HepG2 (cell line): ENCODE measurements around the gene CTRL. TPM values are rescaled to one million over a fixed set of nuclear protein-coding genes. Genes with fewer than 3 reads are reported as not detected.

Experiments
- ARID5B ChIP-seq: IDR thresholded peaks from 2 replicates; pipeline ENCODE4 v1.4.0; 2020; ENCODE audit warnings: mild to moderate bottlenecking, missing genetic modification reagents
- DNMT3B ChIP-seq: conservative IDR thresholded peaks from 2 replicates; pipeline ENCODE4 v1.6.1; 2016; ENCODE audit warnings: missing biosample characterization, control low read depth
- HMG20A ChIP-seq: IDR thresholded peaks from 2 replicates; pipeline ENCODE4 v1.6.1; 2016; ENCODE audit warnings: borderline replicate concordance
- HNF4A ChIP-seq: sonication (generic); formaldehyde crosslinking; IDR thresholded peaks from 2 replicates; pipeline ENCODE4 v1.4.0; 2020; ENCODE audit warnings: missing genetic modification reagents
- HOXA3 ChIP-seq: sonication (generic); formaldehyde crosslinking; IDR thresholded peaks from 2 replicates; pipeline ENCODE4 v1.5.0; 2020; ENCODE audit warnings: missing genetic modification reagents
- KDM1A ChIP-seq: IDR thresholded peaks from 2 replicates; pipeline ENCODE4 v1.6.1; 2016; ENCODE audit warnings: missing compliant biosample characterization
- NFKB2 ChIP-seq: sonication (generic); formaldehyde crosslinking; IDR thresholded peaks from 2 replicates; pipeline ENCODE4 v1.4.0; 2020; ENCODE audit warnings: missing genetic modification reagents, borderline replicate concordance
- NR3C1 ChIP-seq: sonication (generic); formaldehyde crosslinking; IDR thresholded peaks from 2 replicates; pipeline ENCODE4 v1.4.0; 2020; ENCODE audit warnings: missing genetic modification reagents
- PTBP1 ChIP-seq: fragments of 200-400 bp; formaldehyde crosslinking; IDR thresholded peaks from 2 replicates; pipeline ENCODE4 v1.6.1; 2018; ENCODE audit warnings: low read length, low read depth; ENCODE audit not compliant: poor library complexity, severe bottlenecking
- SALL1 ChIP-seq: sonication (generic); formaldehyde crosslinking; IDR thresholded peaks from 2 replicates; pipeline ENCODE4 v1.8.0; 2022; ENCODE audit warnings: mild to moderate bottlenecking, missing genetic modification reagents
- SNAPC2 ChIP-seq: sonication (generic); formaldehyde crosslinking; IDR thresholded peaks from 2 replicates; pipeline ENCODE4 v1.8.1; 2022; ENCODE audit warnings: mild to moderate bottlenecking, missing genetic modification reagents
- SUZ12 ChIP-seq: fragments of 150-350 bp; IDR thresholded peaks from 2 replicates; pipeline ENCODE4 v1.6.1; 2014; ENCODE audit warnings: low read depth, low read length
- TEAD3 ChIP-seq: optimal IDR thresholded peaks from 2 replicates; pipeline ENCODE3; 2016; ENCODE audit warnings: borderline replicate concordance
- ZFP37 ChIP-seq: sonication (generic); formaldehyde crosslinking; IDR thresholded peaks from 2 replicates; pipeline ENCODE4 v1.4.0; 2020; ENCODE audit warnings: missing genetic modification reagents, borderline replicate concordance
- ZIK1 ChIP-seq: sonication (generic); formaldehyde crosslinking; IDR thresholded peaks from 2 replicates; pipeline ENCODE4 v1.5.0; 2020; ENCODE audit warnings: mild to moderate bottlenecking, low read depth, missing genetic modification reagents, borderline replicate concordance
- ZNF260 ChIP-seq: sonication (generic); formaldehyde crosslinking; IDR thresholded peaks from 2 replicates; pipeline ENCODE4 v1.4.0; 2020; ENCODE audit warnings: missing genetic modification reagents, low read depth, mild to moderate bottlenecking, borderline replicate concordance
- ZNF570 ChIP-seq: sonication (generic); formaldehyde crosslinking; IDR thresholded peaks from 2 replicates; pipeline ENCODE4 v1.4.0; 2020; ENCODE audit warnings: mild to moderate bottlenecking, missing genetic modification reagents, borderline replicate concordance
- ZNF720 ChIP-seq: sonication (generic); formaldehyde crosslinking; IDR thresholded peaks from 2 replicates; pipeline ENCODE4 v1.4.0; 2020; ENCODE audit warnings: missing genetic modification reagents
- polyA plus RNA-seq, 8 experiments: library from polyadenylated mRNA; depleted of rRNA in 3 of 8; stranded (reverse) in 7 of 8; unstranded in 1 of 8; fragments of >200 nt; fragmentation: Illumina TruSeq in 4 of 8; extraction: Trizol in 4 of 8; gene quantifications; 2 replicates each; pipeline versions ENCODE4 v1.2.1 to v1.2.3, GENCODE V29; 2011 to 2016; ENCODE audit warnings: low read depth in 4 of 8, missing spikeins in 1 of 8, mixed read lengths in 1 of 8; ENCODE audit not compliant: insufficient read depth in 1 of 8
- total RNA-seq, 5 experiments: library from RNA; depleted of rRNA; stranded (reverse); fragments of >200 nt; fragmentation: Illumina TruSeq; extraction: Trizol; gene quantifications; 2 replicates each; pipeline ENCODE4 v1.2.3, GENCODE V29; 2016; ENCODE audit warnings: low read depth in 1 of 5
- TF ChIP-seq, protein P1 (sequence below): sonication (generic); formaldehyde crosslinking; conservative IDR thresholded peaks from 2 replicates; pipeline ENCODE4 v1.4.0; 2020; ENCODE audit warnings: missing genetic modification reagents
- TF ChIP-seq, protein P2 (sequence below): IDR thresholded peaks from 2 replicates; pipeline ENCODE4 v1.6.1; 2016; ENCODE audit warnings: missing compliant biosample characterization, missing genetic modification reagents, borderline replicate concordance
- TF ChIP-seq, protein P3 (sequence below), 2 experiments: sonication (generic) in 1 of 2; formaldehyde crosslinking in 1 of 2; IDR thresholded peaks; 2 replicates each; pipeline versions ENCODE4 v1.5.1 to v1.6.1; 2011 to 2020; ENCODE audit warnings: borderline replicate concordance in 1 of 2, low read depth in 1 of 2, low read length in 1 of 2, mild to moderate bottlenecking in 1 of 2, missing genetic modification reagents in 1 of 2, moderate library complexity in 1 of 2
- TF ChIP-seq, protein P4 (sequence below): sonication (generic); formaldehyde crosslinking; IDR thresholded peaks from 2 replicates; pipeline ENCODE4 v1.9.0; 2022; ENCODE audit warnings: low read depth, missing genetic modification reagents

CTRL gene
- total and polyA plus RNA-seq, 2 of the 13 experiments (the other 11 are each of a cell fraction or from before 2014, with no cell fraction given) = 1.9 to 2.7 TPM

DNA sequence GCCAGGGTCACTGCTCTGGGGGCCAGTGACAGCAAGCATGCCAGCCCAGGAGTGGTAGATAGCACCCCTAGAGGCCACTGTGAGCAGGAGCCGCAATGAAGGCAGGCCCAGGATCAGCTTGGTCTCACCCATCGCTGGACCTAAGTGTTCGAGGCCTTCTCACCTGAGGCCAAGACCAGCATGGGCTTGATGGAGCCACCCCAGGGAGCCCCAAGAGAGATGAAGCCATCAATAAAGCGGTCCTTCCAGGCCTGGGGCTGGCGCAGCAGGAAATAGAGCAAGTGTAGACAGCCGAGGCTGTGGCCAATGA is 10.5 kb upstream of the CTRL start (continued):
- TF ChIP-seq NFKB2 (0 out of 2 replicates have a peak, but pooled peaks have one; percentile 13), KDM1A (CRISPR knock-in tag) (no peak), PTBP1 (peak; percentile 15), ARID5B (CRISPR knock-in tag) (no peak), ZNF260 (CRISPR knock-in tag) (no peak), SUZ12 (no peak), SNAPC2 (CRISPR knock-in tag) (no peak), HNF4A (no peak), ZNF570 (CRISPR knock-in tag) (no peak), ZNF720 (no peak), ZIK1 (CRISPR knock-in tag) (peak; percentile 73; the same call in 1 of the 2 replicates), HMG20A (no peak), ZFP37 (CRISPR knock-in tag) (no peak), DNMT3B (CRISPR knock-in tag) (no peak), TEAD3 (CRISPR knock-in tag) (peak; percentile 66), HOXA3 (CRISPR knock-in tag) (peak; percentile 14; the same call in 1 of the 2 replicates), NR3C1 (CRISPR knock-in tag) (no peak), SALL1 (CRISPR knock-in tag) (peak; percentile 52)
- TF ChIP-seq, protein P1, sequence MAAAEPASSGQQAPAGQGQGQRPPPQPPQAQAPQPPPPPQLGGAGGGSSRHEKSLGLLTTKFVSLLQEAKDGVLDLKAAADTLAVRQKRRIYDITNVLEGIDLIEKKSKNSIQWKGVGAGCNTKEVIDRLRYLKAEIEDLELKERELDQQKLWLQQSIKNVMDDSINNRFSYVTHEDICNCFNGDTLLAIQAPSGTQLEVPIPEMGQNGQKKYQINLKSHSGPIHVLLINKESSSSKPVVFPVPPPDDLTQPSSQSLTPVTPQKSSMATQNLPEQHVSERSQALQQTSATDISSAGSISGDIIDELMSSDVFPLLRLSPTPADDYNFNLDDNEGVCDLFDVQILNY (CRISPR knock-in tag) = no peak
- TF ChIP-seq, protein P2, sequence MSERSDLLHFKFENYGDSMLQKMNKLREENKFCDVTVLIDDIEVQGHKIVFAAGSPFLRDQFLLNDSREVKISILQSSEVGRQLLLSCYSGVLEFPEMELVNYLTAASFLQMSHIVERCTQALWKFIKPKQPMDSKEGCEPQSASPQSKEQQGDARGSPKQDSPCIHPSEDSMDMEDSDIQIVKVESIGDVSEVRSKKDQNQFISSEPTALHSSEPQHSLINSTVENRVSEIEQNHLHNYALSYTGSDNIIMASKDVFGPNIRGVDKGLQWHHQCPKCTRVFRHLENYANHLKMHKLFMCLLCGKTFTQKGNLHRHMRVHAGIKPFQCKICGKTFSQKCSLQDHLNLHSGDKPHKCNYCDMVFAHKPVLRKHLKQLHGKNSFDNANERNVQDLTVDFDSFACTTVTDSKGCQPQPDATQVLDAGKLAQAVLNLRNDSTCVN (CRISPR knock-in tag) = no peak; the same call in 1 of the 2 replicates
- TF ChIP-seq, protein P3, sequence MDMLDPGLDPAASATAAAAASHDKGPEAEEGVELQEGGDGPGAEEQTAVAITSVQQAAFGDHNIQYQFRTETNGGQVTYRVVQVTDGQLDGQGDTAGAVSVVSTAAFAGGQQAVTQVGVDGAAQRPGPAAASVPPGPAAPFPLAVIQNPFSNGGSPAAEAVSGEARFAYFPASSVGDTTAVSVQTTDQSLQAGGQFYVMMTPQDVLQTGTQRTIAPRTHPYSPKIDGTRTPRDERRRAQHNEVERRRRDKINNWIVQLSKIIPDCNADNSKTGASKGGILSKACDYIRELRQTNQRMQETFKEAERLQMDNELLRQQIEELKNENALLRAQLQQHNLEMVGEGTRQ (IDR thresholded peaks at IDR 0.05; ENCODE audit: low read depth, low read length) = no peak
- TF ChIP-seq, protein P3 (CRISPR knock-in tag; IDR thresholded peaks at IDR 0.05; ENCODE audit: borderline replicate concordance) = no peak
- TF ChIP-seq, protein P4, sequence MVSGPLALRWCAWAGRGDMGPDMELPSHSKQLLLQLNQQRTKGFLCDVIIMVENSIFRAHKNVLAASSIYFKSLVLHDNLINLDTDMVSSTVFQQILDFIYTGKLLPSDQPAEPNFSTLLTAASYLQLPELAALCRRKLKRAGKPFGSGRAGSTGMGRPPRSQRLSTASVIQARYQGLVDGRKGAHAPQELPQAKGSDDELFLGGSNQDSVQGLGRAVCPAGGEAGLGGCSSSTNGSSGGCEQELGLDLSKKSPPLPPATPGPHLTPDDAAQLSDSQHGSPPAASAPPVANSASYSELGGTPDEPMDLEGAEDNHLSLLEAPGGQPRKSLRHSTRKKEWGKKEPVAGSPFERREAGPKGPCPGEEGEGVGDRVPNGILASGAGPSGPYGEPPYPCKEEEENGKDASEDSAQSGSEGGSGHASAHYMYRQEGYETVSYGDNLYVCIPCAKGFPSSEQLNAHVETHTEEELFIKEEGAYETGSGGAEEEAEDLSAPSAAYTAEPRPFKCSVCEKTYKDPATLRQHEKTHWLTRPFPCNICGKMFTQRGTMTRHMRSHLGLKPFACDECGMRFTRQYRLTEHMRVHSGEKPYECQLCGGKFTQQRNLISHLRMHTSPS (CRISPR knock-in tag) = peak; percentile 52; the same call in 1 of the 2 replicates
